Measurements from ENCODE around the gene RASA1.

The RASA1 gene

DNA sequence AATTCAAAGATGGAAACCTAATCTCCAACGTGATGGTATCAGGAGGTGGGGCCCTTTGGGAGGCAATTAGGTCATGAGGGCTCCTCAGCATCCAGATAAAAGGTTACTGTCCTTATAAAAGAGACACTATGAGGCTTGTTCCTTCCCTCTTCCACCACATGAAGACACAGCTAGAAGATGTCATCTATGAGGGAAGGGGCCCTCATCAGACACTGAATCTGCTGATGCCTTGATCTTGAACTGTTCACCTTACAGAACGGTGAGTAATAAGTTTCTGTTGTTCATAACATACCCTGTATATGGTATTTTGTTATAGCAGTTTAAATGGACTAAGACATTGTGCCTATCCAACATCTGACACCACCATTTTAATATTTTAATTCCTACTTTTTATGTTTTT, 164.8 kb downstream of the RASA1 start:
- H3K27ac ChIP-seq: no peak overlapping the region
- no peak for TF ChIP-seq ZFX (IDR thresholded peaks at IDR 0.05)
- TF ChIP-seq, protein P1, sequence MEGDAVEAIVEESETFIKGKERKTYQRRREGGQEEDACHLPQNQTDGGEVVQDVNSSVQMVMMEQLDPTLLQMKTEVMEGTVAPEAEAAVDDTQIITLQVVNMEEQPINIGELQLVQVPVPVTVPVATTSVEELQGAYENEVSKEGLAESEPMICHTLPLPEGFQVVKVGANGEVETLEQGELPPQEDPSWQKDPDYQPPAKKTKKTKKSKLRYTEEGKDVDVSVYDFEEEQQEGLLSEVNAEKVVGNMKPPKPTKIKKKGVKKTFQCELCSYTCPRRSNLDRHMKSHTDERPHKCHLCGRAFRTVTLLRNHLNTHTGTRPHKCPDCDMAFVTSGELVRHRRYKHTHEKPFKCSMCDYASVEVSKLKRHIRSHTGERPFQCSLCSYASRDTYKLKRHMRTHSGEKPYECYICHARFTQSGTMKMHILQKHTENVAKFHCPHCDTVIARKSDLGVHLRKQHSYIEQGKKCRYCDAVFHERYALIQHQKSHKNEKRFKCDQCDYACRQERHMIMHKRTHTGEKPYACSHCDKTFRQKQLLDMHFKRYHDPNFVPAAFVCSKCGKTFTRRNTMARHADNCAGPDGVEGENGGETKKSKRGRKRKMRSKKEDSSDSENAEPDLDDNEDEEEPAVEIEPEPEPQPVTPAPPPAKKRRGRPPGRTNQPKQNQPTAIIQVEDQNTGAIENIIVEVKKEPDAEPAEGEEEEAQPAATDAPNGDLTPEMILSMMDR (conservative IDR thresholded peaks at IDR 0.05): no peak

DNA sequence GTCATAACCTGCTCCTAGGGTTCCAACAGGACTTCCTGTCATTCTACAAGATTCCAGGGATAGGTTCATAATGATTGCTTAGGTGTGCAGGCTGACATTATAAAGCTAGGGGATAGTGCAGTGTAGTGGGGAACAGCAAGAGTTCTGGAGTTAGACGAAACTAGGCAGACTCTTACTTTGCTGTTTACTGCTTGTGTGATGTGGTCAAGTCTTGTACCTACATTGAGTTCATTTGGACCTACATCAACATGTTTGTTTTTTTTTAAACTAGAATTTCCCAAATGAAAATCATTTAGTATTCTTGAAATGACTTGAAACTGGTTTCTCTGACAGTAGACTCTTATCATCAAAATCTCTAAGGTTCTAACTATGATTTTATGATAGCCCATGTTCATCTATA, 166.3 kb downstream of the RASA1 start:
- TF ChIP-seq ZFX (IDR thresholded peaks at IDR 0.05): no peak
- TF ChIP-seq, protein P1 (conservative IDR thresholded peaks at IDR 0.05): no peak
- H3K27ac ChIP-seq: no peak overlapping the region

- TF ChIP-seq ZFX (IDR thresholded peaks at IDR 0.05): no peak
- TF ChIP-seq, protein P1 (conservative IDR thresholded peaks at IDR 0.05): no peak
- H3K27ac ChIP-seq: no peak overlapping the region
Measured at GRCh38 chr5:87434461-87434860, 166.8 kb downstream of the RASA1 start.

DNA sequence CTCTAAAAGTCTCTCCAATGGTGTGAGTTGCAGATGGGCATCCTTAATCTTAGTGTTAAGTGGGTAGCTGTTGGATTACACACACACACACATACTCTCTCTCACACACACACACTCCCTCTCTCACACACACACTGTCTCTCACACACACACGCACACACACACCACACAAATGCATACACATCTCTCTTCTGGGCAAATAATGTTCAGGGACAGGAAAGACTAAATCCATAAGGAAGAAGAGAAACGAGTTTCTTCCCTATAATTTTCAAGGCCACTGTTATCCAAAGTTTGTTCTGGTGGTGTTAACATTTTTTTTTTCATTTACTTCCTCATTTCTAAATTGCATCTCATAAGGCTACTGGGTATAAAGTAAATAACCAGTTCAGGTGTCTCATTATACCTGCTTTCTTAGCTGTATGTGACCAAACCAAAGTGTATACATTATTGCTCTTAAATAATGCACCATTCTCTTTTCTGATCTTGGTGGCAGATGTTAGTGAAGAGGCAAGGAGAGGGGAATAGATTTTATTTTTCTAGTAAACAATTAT, 167.5 kb downstream of the RASA1 start:
- TF ChIP-seq, protein P1 (conservative IDR thresholded peaks at IDR 0.05): no peak
- no peak for TF ChIP-seq ZFX (IDR thresholded peaks at IDR 0.05)

DNA sequence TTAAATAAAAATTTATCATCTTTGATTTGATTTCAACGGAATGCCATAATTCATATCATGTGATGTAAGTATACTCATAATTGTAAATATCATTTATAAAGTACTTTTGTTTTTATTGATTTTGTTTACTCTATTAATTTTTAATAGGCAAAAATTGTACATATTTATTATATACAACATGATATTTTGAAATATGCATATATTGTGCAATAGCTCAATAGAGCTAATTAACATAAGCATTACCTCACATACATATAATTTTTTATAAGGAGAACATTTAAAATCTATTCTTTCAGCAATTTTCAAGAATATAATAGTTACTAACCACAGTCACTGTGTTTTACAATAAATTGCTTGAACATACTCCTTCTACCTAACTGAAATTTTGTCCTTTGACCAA, 170.0 kb downstream of the RASA1 start:
- H3K27ac ChIP-seq: no peak overlapping the region
- no peak for TF ChIP-seq ZFX (IDR thresholded peaks at IDR 0.05)
- TF ChIP-seq, protein P1 (conservative IDR thresholded peaks at IDR 0.05): no peak

More for the DNA sequence above, 167.5 kb downstream of the RASA1 start:
- no peak overlapping the region for H3K27ac ChIP-seq

DNA sequence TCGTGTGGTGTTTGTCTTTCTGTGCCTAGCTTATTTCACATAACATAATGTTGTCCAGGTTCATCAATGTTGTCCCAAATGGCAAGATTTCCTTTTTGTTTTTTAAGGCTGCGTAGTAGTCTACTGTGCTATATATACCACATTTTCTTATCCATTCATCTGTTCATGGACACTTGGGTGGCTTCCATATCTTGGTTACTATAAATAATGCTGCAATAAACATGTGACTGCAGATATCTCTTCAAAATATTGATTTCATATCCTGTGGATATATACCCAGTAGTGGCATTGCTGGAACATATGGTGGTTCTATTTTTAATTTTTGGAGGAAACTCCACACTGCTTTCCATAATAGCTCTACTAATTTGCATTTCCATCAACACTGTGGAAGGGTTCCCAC, 170.5 kb downstream of the RASA1 start:
- TF ChIP-seq ZFX (IDR thresholded peaks at IDR 0.05): no peak
- TF ChIP-seq, protein P1 (conservative IDR thresholded peaks at IDR 0.05): no peak
- no peak overlapping the region for H3K27ac ChIP-seq

Data from C4-2B (cell line).